Stimulated activated CD4-positive, alpha-beta T cell treated with anti-CD3 and anti-CD28 coated beads, Interleukin-4, amount 100 ng/mL, for 4 hours (primary cell): ENCODE measurements around the gene TEX14.
"Not testable (repeated sequence)": the region's sequence is repeated elsewhere in the genome, so short reads cannot be mapped to it uniquely, and the experiment has no call there.

ENCODE experiments used
- DNase-seq, 2 experiments: peaks; one replicate each; pipeline ENCODE4 v3.0.0-alpha.2; 2020

Gene TEX14

DNA sequence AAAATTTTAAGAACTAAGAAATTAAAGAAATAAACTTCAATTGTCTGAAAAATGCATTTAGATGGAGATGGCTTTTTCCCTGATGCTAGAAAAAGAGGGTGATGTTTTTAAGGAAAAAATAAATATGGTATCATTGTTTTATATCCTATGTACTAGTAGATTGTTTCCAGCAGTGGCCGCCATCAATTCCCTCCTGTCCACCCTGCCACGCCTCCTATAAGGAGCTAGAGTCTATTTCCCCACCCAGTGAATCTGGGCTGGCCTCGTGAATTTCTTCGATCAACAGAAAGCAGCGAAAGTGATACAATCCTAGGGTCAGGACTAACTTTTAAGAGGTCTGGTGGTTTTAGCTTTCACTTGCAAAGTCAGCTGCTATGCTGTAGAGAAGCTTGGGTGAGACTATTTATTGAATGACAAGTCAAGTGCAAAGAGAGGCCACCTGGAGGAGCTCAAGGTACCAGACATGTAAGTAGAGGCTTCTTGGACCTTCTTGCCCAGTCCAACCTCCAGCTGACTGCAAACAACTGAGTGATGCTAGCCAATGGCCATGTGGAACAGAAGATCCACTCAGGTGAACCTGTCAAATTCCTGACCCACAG lies 96.6 kb downstream of the TEX14 start:
- DNase-seq, result no peak

DNA sequence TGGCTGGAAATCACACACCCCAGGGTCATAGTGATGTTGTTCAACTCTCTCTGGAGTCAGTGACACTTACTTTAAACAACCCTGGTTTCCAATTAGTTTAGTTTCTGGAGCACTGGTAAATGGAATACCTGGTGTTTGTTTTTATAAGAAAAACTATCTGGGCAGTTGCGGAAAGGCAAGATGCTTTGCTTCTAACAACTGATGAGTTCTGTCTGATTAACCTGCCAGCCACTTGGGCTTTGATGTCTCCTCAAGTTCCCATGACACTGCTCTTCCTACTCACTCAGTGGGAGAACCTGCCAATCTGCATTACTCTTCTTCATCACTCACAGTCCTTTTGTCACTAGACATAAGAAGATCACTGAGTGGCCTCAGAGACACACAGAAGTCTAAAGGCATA lies 98.7 kb downstream of the TEX14 start:
- DNase-seq, result no peak

DNA sequence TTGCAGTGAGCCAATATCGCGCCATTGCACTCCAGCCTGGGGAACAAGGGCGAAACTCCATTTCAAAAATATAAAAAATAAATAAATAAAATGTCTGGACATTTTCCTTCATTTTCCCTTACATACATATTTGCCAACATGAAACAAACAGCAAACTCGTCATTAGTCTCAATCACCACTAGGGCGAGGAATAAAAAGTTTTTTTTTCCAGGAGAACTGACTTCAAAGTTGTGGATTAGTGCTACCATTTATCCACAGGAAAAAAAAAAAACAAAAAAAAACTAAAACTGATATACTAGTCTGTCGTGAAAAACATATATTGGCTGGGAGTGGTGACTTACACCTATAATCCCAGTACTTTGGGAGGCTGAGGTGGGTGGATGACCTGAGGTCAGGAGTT lies 100.4 kb downstream of the TEX14 start:
- no peak for DNase-seq

DNA sequence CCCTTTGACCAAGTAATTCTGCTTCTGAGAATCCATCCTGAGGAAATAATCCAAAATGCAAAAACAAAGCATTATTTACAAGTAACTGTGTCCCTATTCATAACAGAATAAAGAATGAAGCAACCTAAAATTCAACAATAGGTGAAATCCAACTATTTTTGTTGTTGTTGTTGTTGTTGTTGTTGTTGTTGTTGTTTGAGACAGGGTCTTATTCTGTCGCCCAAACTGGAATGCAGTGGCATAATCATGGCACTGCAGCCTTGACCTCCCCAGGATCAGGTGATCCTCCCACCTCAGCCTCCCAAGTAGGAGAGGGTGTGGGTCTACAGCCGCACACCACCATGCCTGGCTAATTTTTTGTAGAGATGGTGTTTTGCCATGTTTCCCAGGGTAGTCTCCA lies 101.5 kb downstream of the TEX14 start:
- no peak for DNase-seq

DNA sequence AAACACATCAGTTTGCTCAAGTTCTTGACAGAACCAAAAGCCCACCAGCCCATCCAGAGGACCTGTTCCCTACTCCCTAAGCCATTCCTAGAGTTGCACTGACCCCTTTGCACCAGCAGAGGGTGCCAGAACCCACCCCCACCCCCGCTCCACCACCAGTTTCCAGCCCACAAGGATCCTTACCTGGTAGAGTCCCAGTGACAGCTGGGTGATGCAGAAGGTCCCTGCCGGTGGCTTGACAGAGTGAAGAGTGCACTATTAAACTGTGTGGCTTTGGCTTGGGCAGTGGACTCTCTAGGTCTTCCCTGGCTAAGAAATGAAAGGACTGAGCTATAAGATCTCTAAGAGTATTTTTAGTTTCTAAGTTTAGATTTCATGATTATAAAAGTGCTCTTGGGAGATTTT lies 104.1 kb downstream of the TEX14 start:
- peak; percentile 48 to 50 for DNase-seq

DNA sequence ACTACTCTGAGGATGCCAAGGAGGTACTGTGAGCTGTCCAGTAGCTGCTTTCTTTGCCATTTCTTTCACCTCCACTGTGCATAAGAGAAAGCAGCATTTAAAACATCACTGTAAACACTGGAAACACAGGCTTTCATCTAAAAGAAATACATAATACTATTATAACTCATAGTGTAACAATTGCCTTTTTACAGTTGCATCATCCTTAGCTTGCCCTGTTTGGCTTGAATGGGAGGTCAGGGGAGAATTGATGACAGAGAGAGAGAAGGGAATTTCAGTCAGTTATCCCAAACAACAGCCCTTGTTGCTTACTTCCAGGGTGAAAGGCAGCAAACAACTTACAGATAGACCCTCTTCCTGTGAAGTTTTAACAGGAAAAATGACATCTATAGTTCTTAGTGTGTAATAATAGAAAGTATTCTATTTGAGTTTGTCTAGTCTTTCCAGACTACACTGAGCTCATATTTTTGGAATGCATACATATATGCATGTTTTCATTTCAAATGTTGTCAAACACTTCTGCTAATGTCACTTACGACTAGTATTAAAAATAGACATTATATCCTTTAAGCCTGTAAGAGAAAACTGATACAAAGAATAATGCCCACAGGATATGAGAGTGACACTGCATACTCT lies 105.7 kb downstream of the TEX14 start:
- DNase-seq, result no peak

DNA sequence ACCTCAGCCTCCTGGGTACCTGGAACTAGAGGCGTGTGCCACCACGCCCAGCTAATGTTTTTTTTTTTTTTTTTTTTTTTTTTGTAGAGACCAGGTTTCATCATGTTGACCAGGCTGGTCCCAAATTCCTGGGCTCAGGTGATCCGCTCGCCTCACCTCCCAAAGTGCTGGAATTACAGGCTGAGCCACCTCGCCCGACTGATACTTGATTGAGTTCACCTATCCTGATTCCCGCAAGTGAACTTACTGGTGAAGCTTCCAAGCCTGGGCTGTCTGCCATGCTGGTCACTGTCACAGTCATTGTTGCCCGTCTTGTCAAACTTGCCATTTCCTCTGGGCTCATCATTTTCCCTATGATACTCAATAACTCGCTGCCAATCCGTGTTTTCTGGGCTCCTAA lies 106.3 kb downstream of the TEX14 start:
- DNase-seq, result no peak

DNA sequence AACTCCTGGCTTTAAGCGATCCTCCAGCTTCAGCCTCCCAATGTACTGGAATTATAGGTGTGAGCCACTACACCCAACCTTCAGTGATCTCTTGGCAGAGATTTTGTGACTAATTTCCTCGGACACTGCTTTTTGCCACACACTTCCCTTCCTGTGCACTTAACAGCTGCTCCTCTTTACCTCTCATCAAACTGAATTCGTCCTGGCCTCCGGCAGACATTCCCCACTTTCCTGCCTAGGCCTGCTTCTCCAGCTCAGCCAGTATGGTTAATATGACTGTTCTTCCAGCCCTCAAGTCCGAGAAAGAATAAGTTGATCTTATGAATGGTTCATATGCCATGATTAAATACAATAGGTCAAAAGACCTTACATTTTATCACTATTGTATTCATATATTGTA lies 108.4 kb downstream of the TEX14 start:
- DNase-seq, result no peak

DNA sequence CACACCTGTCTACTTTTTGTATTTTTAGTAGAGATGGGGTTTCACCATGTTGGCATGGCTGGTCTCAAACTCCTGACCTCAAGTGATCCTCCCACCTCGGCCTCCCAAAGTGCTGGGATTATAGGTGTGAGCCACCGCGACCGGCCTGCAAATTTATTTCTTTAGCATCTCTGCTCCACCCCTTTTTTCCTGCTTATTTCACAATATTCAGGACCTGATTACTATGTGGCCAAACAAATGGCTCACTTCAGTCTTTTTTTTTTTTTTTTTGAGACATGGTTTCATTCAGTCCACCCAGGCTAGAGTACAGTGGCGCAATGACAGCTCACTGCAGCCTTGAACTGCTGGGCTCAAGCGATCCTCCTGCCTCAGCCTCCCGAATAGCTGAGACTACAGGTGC lies 109.1 kb downstream of the TEX14 start:
- not testable (repeated sequence) for DNase-seq

DNA sequence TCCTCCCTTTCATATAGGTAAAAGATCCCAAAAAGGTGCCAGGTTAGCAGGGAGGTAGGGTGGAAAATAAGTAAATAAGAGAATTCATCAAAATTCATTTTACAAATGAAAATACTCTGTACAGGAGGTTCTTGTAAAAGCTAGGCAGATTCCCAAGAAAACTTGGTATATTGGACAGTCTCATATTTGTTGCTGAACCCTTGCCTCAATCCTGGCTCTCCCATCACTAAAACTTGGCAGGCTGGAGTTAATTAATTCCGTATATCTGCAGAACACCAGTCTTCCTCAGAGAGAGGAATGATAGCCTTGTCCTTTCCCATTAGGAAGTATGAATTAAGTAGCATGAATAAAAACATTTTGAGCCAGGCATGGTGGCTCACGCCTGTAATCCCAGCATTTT lies 111.2 kb downstream of the TEX14 start:
- DNase-seq, result no peak

DNA sequence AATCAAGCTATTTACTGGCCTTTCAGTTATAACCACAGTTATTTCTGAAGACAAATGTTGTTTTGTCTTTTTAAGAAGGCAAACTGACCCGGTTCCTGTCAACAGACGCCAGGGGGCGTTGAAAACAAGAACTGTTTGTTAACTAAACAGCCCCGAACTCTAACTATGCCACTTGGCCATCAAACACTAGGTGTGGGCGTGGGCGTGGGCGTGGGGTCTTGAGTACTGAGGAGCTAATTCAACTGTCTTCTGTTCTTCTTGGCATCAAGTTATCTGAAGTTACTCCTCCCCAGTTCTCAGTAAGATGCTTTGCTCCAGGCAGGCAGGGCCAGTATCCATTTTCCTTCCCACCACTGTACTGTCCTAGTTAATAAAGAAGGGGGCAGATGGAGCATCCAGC lies 114.1 kb downstream of the TEX14 start:
- peak; percentile 26 to 55 for DNase-seq

DNA sequence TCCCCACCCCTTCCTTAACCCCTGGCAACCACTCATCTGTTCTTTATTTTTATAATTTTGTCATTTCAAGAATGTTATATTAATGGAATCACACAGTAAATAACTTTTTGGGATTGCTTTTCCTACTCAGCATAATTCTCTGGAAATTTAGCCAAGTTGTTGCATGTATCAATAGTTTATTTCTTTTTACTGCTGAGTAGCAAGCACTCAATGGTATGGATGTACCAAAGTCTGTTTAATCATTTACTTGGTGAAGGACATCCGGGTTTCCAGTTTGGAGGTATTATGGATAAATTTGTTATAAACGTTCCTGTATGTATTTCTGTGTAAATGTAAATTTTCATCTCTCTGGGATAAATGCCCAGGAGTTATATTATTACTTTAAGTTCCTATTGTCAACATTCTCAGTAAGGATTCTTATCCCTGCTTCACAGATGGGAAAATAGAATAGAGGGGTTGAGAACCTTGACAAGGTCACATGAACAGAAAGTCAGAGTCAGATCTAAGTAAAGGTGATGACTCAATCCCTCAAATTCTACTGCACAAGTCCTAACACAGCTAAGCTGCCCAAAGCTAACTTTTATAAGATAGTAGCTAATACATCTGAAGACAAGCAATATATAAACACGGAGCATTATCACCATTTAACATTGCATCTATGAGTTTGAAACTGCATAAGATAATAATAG lies 115.0 kb downstream of the TEX14 start:
- DNase-seq, result no peak

DNA sequence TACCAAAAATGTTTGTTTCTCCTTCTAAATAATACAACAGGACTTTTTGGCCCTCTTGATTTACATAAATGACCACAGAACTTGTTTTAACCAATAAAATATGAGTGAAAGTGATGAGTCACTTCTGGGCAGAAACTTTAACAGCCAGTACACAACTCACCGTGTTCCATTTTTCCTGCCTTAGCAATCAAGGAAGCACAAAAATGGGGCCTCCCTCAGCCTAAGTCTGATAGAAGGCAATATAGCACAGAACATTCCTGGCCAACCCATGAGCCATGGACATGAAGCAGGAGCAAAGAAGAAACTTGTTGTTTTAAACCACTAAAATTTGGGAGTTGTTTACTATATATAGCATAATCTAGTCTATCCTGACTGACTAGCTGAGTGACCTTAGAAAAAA lies 116.3 kb downstream of the TEX14 start:
- no peak for DNase-seq

DNA sequence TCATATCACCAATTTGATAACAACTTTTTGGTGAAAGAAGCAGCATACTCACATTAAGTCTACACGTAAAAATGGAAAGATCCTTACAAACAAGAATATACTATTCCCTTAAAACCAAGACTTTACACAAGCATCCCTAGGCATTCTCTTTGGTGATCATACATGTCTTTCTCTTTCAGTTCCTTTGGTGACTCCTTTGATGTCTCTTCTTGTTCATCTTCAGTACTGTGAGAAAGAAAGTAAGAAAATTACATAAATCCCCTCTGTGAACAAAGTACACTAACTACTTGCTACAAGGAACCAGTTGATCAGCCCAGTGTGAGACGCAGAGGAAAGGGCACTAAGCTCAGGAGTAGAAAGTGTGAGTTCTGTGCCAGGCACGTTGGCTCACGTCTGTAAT lies 117.8 kb downstream of the TEX14 start:
- no peak for DNase-seq

DNA sequence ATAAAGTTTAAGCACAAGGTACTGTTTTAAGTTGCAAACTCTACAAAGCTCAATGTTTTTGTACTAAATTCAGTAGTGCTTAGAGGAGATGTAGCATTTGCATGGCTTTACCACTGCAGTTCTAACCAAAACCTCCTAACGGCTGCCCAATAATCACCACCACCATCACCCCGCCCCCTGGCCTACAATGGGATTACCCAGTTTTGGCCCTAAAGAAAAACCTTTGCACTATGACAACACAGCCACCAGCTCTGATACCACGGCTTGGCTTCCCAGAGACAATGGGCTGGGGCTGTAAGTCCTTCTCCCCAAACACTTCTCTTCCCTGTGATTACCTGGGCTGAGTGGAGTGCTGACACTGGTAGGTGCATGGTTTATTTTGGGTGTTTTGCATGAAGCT lies 119.0 kb downstream of the TEX14 start:
- DNase-seq, result no peak

DNA sequence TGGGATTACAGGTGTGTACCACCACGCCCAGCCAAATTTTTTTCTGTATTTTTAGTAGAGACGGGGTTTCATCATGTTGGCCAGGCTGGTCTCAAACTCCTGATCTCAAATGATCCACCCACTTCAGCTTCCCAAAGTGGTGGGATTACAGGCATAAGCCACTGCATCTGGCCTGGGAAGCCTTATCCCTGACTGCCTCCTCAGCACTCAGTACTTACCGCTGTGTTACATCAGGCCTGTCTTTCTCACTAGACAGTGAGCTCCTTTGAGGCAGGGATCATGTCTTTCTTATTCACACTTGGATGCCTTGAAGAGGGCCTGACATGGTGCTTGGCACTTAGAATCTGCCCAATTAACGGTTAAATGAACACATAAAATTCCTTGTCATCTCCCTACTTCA lies 121.1 kb downstream of the TEX14 start:
- DNase-seq, result no peak

DNA sequence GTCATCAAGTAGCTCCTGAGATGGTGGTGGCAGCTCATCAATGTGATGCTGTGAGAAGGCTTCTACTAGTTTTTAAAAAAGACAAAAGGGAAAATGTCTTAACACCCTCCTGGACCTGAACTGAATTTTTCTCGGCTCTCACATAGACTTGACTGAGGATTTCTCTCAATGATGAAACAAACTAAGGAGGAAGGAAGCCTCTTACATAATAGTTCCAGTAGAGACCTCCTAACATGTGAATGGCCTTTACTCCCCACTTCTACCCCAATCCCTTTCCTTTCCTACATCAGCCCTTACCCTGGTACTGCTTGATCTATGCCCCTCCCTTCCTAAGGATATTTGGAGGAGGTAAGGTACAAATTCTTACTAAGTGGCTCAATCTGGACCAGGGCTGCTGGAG lies 122.6 kb downstream of the TEX14 start:
- DNase-seq, result no peak

DNA sequence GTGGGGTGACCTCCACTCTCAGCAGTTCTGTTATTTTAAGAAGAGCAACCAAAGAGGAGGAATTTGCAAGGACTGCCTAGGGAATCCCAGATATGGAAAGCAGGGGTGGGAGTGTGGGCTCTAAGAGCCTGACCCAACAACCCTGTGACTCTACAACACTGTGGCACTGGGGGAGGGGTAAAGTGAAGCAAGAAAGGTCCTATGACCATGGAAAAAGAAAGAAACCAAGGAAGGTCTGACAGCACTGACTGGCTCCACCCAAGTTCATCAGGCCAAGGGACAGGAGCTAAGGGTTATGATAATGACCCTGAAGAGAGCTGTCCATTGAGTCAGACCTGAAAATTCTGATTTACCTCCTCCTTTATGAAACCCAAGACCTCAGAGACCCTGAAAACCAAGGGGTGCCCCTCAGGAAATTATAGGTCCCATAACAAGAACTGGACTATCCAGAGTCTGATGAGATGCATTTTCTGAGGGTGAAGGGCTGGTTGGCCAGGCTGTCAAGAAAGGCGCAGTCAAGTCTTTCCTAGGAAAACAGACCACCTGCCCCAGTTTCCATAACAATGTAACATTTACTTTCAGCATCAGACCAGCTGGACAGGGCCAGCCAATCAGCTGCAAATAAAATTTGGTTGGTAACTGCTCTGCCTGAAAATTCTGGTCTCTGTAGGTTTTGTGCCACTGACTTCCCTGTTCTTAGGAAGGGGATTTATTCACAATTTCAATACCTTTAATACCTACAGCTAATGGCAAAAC lies 123.6 kb downstream of the TEX14 start:
- DNase-seq, result no peak

DNA sequence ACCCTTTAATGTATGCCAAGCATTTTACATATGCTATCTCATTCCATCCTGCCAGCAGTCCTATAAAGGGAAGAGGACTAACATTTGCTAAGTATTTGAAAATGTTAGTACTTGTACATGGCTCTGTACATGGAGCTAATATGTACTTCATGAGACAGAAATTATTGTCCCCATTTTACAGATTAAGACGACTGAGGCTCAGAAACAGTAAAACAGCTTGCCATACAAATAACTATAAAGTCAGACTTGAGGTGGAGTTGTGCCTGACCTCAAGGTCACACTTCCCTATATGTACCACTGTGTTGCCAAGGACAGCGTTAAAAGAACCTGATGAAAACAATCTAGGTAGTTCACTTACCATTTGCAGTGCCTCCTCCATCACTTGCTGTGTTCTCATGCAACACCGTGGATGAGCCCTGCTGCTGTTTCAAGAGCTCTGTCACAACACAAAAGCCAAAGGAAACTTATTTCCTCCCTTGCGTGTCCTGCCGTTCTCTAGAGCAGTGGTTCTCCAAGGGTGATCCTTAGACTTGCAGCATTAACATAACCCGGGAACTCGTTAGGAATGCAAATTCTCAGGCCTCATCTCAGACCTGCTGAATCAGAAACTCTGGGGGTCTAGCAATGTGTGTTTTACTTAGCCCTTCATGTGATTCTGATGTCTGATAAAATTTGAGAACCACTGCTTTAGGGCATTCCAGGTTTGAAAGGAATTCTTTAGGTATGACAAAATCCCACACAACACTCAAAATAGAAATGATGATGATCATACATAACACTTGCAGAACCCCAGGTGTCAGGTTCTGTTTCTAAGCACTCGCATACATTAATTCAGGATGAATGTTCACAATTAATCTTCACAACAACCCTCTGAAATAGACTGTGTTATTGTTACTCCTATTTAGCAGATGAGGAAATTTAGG lies 126.2 kb downstream of the TEX14 start:
- no peak for DNase-seq

DNA sequence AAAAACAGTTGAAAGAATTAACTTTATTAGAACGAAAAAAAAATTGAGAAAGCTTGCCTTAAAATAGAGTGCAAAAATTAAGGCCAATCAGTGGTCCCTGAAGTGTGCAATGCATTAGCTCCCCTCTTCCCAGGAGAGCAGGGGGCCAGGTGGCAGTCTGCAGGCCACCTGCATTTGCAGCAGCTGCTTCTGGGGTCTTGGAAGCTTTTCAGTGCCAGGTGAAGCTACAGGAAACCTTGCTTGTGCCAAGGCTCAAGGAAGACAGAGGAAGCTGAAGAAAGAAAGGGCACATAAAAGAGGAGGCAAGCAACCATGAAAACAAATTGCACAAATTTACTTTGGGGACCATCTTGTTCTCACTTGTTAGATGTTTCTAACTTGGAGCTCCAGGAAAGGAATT lies 126.9 kb downstream of the TEX14 start:
- DNase-seq, result no peak

DNA sequence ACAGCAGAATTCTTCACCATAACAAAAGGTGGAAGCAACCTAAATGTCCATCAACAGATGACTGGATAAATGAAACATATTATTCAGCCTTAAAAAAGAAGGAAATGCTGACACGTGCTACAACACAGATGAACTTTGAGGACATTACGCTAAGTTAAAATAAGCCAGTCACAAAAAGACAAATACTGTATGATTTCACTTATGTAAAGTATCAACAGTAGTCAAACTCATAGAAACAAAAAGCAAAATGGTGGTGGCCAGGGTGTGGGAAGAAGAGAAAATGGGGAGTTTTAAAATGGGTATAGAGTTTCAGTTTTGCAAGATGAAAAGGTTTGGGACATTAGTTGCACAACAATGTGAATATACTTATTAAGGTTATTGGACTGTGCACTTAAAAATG lies 127.6 kb downstream of the TEX14 start:
- DNase-seq, result no peak

DNA sequence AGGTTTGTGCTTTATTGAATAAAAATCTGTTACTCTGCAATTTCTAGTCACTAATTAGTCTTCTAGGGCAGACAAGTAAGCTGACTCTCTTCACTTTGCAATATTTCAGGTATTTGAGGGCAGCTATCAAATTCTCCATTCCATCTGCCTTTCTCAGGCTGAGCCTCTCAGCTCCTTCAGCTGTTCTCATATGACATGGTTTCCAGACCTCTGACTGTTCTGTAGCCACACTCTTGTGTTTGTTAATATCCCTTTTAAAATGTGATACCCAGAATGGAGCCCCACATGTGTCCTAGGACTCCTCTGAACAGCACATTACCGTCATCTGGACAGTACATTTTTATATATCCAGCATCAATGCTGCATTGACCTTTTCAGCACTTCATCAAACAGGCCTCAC lies 131.3 kb downstream of the TEX14 start:
- no peak for DNase-seq

DNA sequence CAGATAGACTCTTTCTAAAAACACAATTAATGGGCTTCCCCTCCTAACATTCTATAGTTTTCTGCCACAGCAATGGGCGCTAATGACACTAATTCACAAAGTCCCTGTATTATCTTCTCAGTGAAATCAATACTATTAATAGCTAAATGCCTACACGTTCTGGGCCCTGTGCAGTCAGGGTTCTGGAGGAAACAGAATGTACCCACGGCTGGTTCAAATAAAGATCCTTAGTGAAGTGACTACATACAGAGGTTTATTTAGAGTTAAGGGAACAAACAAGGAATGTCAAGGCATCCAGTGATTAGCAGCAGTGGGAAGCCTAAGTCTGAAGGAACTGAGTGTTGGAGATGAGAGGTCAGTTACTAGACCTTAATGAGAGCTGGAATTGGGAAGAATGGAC lies 133.9 kb downstream of the TEX14 start:
- no peak for DNase-seq
